Epithelial cell of esophagus (primary cell): Measurements from ENCODE around the gene CITED4.

Experiments used
- DNase-seq: peaks from one replicate; pipeline ENCODE4 v3.0.0; 2010; ENCODE audit warnings: low read depth
- H3K4me3 ChIP-seq: 2 replicates; pipeline ENCODE4 v1.5.1; 2011; ENCODE audit warnings: mild to moderate bottlenecking, low read length, control low read depth
- CTCF ChIP-seq: IDR thresholded peaks from 2 replicates; pipeline ENCODE4 v1.5.1; 2011; ENCODE audit warnings: low read depth, mild to moderate bottlenecking, low read length, control low read depth, inconsistent platforms; ENCODE audit not compliant: insufficient read depth; ENCODE audit errors: missing control alignments

The CITED4 gene

GRCh38 chr1:40825996-40826395, 36.2 kb downstream of the CITED4 start:
- no peak for TF ChIP-seq CTCF
- DNase-seq, result no peak
- no peak overlapping the region for H3K4me3 ChIP-seq

GRCh38 chr1:40825435-40825788, 36.8 kb downstream of the CITED4 start:
- no peak overlapping the region for H3K4me3 ChIP-seq
- DNase-seq, result no peak
- no peak for TF ChIP-seq CTCF

- no peak overlapping the region for H3K4me3 ChIP-seq
- TF ChIP-seq CTCF, result no peak
- DNase-seq, result peak; percentile 26
Measured at GRCh38 chr1:40824591-40825434, 37.4 kb downstream of the CITED4 start.

- no peak for DNase-seq
- H3K4me3 ChIP-seq, result no peak overlapping the region
- no peak for TF ChIP-seq CTCF
Measured at GRCh38 chr1:40823983-40824382, 38.2 kb downstream of the CITED4 start.

GRCh38 chr1:40823345-40823744, 38.8 kb downstream of the CITED4 start:
- no peak for DNase-seq
- TF ChIP-seq CTCF, result no peak

GRCh38 chr1:40822890-40823289, 39.3 kb downstream of the CITED4 start:
- no peak overlapping the region for H3K4me3 ChIP-seq
- no peak for DNase-seq
- no peak for TF ChIP-seq CTCF

More at GRCh38 chr1:40823345-40823744, 38.8 kb downstream of the CITED4 start:
- no peak overlapping the region for H3K4me3 ChIP-seq
